C4-2B (cell line): ENCODE data around the gene NSFL1C.

Source experiments
- H3K27ac ChIP-seq: fragments of 450-650 bp; 2 replicates; pipeline ENCODE4 v1.5.1; 2017
- CTCF ChIP-seq: fragments of 450-650 bp; conservative IDR thresholded peaks from 2 replicates; pipeline ENCODE4 v1.5.1; 2017; ENCODE audit warnings: mild to moderate bottlenecking
- ZFX ChIP-seq: fragments of 450-650 bp; IDR thresholded peaks from 2 replicates; pipeline ENCODE4 v1.6.1; 2017

NSFL1C gene

GRCh38 chr20:1423206-1423605, 43.4 kb downstream of the NSFL1C start:
- TF ChIP-seq CTCF (no peak), ZFX (no peak)
- H3K27ac ChIP-seq = peak overlapping the region; percentile 44; the same call in 1 of the 2 replicates

- TF ChIP-seq CTCF (no peak), ZFX (no peak)
- no peak overlapping the region for H3K27ac ChIP-seq
Observed at GRCh38 chr20:1422753-1423152, 43.9 kb downstream of the NSFL1C start.

GRCh38 chr20:1420066-1420465, 46.6 kb downstream of the NSFL1C start:
- no peak overlapping the region for H3K27ac ChIP-seq
- TF ChIP-seq ZFX (no peak), CTCF (no peak)

GRCh38 chr20:1418350-1418749, 48.3 kb downstream of the NSFL1C start:
- TF ChIP-seq ZFX = no peak
- no peak for TF ChIP-seq CTCF
- no peak overlapping the region for H3K27ac ChIP-seq

GRCh38 chr20:1417790-1418189, 48.9 kb downstream of the NSFL1C start:
- TF ChIP-seq ZFX (no peak), CTCF (no peak)
- no peak overlapping the region for H3K27ac ChIP-seq

- no peak overlapping the region for H3K27ac ChIP-seq
- no peak for TF ChIP-seq ZFX
- TF ChIP-seq CTCF = no peak
Observed at GRCh38 chr20:1417273-1417672, 49.4 kb downstream of the NSFL1C start.

GRCh38 chr20:1415667-1416468, 50.8 kb downstream of the NSFL1C start:
- TF ChIP-seq ZFX (no peak), CTCF (no peak)
- H3K27ac ChIP-seq = no peak overlapping the region
